Nephron (organoid): Measurements from ENCODE around the gene ANP32A.

Source experiments
- H3K27ac Mint-ChIP-seq, 3 experiments: 2 replicates each; pipeline ENCODE4 v1.8.0; 2020; ENCODE audit warnings: mixed read lengths in 3 of 3, mild to moderate bottlenecking in 2 of 3, moderate library complexity in 1 of 3
- H3K27me3 Mint-ChIP-seq: 2 replicates; pipeline ENCODE4 v1.8.0; 2021; ENCODE audit warnings: low read depth, mild to moderate bottlenecking, moderate library complexity, mixed read lengths
- H3K36me3 Mint-ChIP-seq: 2 replicates; pipeline ENCODE4 v1.8.0; 2020; ENCODE audit warnings: low read depth, mixed read lengths
- H3K4me1 Mint-ChIP-seq: 2 replicates; pipeline ENCODE4 v1.8.0; 2020; ENCODE audit warnings: mixed read lengths
- H3K4me3 Mint-ChIP-seq, 3 experiments: 2 replicates each; pipeline ENCODE4 v1.8.0; 2020; ENCODE audit warnings: mild to moderate bottlenecking in 3 of 3, mixed read lengths in 3 of 3, moderate library complexity in 2 of 3
- H3K9me3 Mint-ChIP-seq: 2 replicates; pipeline ENCODE4 v1.8.0; 2020; ENCODE audit warnings: mixed read lengths
- CTCF ChIP-seq, 3 experiments: fragments of 200-600 bp; sonication (generic); IDR thresholded peaks; one replicate each; pipeline ENCODE4 v1.5.0; 2021; ENCODE audit warnings: antibody characterized with exemption in 3 of 3; ENCODE audit not compliant: unreplicated experiment in 3 of 3

Gene ANP32A

DNA sequence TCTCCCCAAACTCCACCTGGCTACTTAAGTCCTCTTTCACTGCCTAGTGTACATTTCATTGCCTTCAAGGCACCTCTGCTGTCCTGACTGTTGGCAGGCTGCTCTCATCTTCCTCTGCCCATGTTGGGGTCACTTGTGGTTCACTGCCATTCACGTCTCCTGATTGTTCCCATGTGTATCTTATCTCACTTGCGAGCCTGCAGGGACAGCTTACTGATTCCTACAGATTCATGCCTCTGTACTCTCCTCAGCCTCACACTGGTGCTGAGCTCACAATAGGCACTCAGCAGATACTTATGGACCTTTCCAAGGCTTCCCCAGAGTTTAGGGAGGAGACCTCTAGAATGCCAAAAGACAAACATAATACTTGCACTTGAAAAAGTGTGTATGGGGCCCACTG lies 28.8 kb upstream of the ANP32A start:
- no peak overlapping the region for H3K27ac Mint-ChIP-seq
- TF ChIP-seq CTCF (IDR thresholded peaks at IDR 0.05; ENCODE audit: unreplicated experiment in 3 of 3), result no peak
- H3K4me1 Mint-ChIP-seq, result peaks cover 10% of the 10 kb centered on the region
- no peaks in the 10 kb centered on the region for H3K36me3 Mint-ChIP-seq
- peaks cover 3% of the 10 kb centered on the region for H3K9me3 Mint-ChIP-seq
- H3K4me3 Mint-ChIP-seq, result no peak overlapping the region
- peaks cover 14% of the 10 kb centered on the region for H3K27me3 Mint-ChIP-seq

- no peak overlapping the region for H3K4me3 Mint-ChIP-seq
Observed at GRCh38 chr15:68846851-68847439, 26.2 kb upstream of the ANP32A start.

GRCh38 chr15:68844856-68845550 lies 24.3 kb upstream of the ANP32A start:
- no peak for TF ChIP-seq CTCF (IDR thresholded peaks at IDR 0.05; ENCODE audit: unreplicated experiment in 3 of 3)
- no peak overlapping the region for H3K27ac Mint-ChIP-seq
- peaks cover 47% of the 10 kb centered on the region for H3K27me3 Mint-ChIP-seq
- peaks cover 16% of the 10 kb centered on the region for H3K4me1 Mint-ChIP-seq
- H3K36me3 Mint-ChIP-seq, result no peaks in the 10 kb centered on the region
- H3K4me3 Mint-ChIP-seq, result no peak overlapping the region
- H3K9me3 Mint-ChIP-seq, result no peaks in the 10 kb centered on the region

More at GRCh38 chr15:68846851-68847439, 26.2 kb upstream of the ANP32A start:
- TF ChIP-seq CTCF (IDR thresholded peaks at IDR 0.05; ENCODE audit: unreplicated experiment in 3 of 3), result no peak
- no peaks in the 10 kb centered on the region for H3K9me3 Mint-ChIP-seq
- no peak overlapping the region for H3K27ac Mint-ChIP-seq
- no peaks in the 10 kb centered on the region for H3K36me3 Mint-ChIP-seq
- H3K4me1 Mint-ChIP-seq, result peaks cover 16% of the 10 kb centered on the region
- peaks cover 38% of the 10 kb centered on the region for H3K27me3 Mint-ChIP-seq

DNA sequence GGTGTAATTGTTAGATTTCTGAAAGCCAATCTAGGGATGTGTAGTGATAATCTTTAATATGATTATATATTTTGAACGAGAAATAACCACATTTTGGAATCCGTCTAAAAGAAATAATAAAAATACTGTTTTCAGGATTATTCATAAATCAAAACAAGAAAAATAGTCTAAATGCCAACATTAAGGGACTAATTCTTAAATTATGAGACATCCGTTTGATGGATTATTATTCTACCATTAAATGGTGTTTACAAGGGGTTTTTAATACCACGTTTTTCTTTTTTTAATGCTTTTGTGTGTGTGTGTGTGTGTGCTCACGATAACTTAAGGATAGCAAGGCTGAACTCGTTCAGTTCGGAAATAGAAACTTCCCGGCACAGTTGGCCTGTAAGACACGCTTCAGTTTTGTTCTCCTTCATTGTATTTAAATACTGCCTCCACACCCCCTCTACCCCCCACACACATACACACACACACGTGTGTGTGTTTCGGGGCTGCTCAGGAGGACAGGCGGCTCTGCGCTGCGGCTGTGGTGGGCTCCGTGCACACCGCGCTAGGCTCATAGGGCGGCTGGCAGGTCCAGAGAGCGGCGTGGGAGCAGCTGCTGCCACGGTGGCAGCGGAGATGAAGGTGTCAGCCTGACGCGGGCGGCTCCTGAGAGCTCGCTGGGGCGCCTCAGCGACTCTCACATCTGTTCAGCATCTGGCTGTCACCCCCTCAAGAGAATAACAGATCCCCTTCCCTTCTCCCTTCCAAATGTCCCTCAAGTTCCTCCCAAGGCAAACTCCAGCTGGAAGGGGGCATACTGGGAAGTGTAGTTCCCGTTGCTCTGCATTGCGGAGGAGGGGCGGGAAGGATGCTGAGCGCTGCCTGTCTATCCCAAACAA lies 23.0 kb upstream of the ANP32A start:
- peaks cover 7% of the 10 kb centered on the region for H3K9me3 Mint-ChIP-seq
- H3K4me3 Mint-ChIP-seq, result peak overlapping the region; percentile 78 to 85 (median 84)
- no peak for TF ChIP-seq CTCF (IDR thresholded peaks at IDR 0.05; ENCODE audit: unreplicated experiment in 3 of 3)
- peaks cover 51% of the 10 kb centered on the region for H3K27me3 Mint-ChIP-seq
- no peaks in the 10 kb centered on the region for H3K36me3 Mint-ChIP-seq
- H3K27ac Mint-ChIP-seq, result no peak overlapping the region
- peaks cover 16% of the 10 kb centered on the region for H3K4me1 Mint-ChIP-seq

DNA sequence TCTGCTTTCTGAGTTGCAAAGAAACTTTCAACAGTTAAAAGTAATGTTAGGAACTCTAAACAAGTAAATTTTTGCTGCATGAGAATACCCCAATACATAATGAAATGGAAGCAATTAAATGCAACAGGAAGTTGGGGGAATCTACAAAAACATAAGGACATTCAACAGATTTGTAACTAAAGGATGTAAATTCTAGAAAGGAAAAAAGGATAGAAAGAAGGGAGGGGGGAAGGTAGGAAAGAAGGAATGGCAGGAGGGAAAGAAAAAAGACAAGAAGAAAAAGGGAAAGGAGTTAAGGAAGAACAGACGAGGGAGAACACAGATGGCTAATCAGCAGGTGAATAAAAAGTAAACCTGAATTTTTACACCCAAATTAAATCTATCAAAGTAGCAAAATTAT lies 22.3 kb upstream of the ANP32A start:
- no peak for TF ChIP-seq CTCF (IDR thresholded peaks at IDR 0.05; ENCODE audit: unreplicated experiment in 3 of 3)
- Mint-ChIP-seq H3K27ac (no peak overlapping the region), H3K36me3 (no peaks in the 10 kb centered on the region), H3K27me3 (peaks cover 51% of the 10 kb centered on the region), H3K4me1 (peaks cover 16% of the 10 kb centered on the region), H3K9me3 (peaks cover 7% of the 10 kb centered on the region), H3K4me3 (peak overlapping the region; percentile 65 to 78 (median 68))
